HepG2 (cell line): ENCODE data around the gene CCL22. TPM values are rescaled to one million over a fixed set of nuclear protein-coding genes. Genes with fewer than 3 reads are reported as not detected.
A peak's percentile ranks its signal among the peaks of the same experiment; 100 is the strongest.

Source experiments
- ATAC-seq: fragments of 200-7000 bp; cut with Tn5 transposase; 3 replicates; pipeline ENCODE4 v1.9.1; 2020; ENCODE audit warnings: mild to moderate bottlenecking, moderate library complexity
- BruUV-seq: library from RNA; stranded (reverse); fragments of 400-500 nt; replicated peaks from 2 replicates; lab custom pipeline; 2021; lab: Mats Ljungman, UMichigan
- CTCF ChIA-PET: fragments of 300-600 bp; formaldehyde crosslinking; extraction: SDS; loops from one replicate; lab custom pipeline; 2021; ENCODE audit warnings: low total read pairs, inconsistent platforms, low intra/inter-chr PET ratio; lab: Yijun Ruan, JAX
- POLR2A ChIA-PET: fragments of 350-600 bp; sonication (Branson Sonifier 250); formaldehyde crosslinking; loops from one replicate; lab custom pipeline; 2020; ENCODE audit warnings: antibody characterized with exemption, inconsistent platforms; lab: Yijun Ruan, JAX
- DNase-seq: peaks from one replicate; pipeline ENCODE4 v3.0.0-alpha.2; 2015; ENCODE audit warnings: low spot score
- FAIRE-seq: peaks from 3 replicates; lab custom pipeline; 2011; peaks lifted over from hg19 to GRCh38; lab: Jason Lieb, UNC
- H2AFZ ChIP-seq: one replicate; pipeline ENCODE4 v1.6.1; 2011; ENCODE audit warnings: low read length, inconsistent platforms
- H3K27ac ChIP-seq: fragments of 300-600 bp; 3 replicates; pipeline ENCODE4 v1.8.0; 2011; ENCODE audit warnings: mixed run types, mild to moderate bottlenecking, mixed read lengths, low read length, inconsistent platforms; ENCODE audit not compliant: insufficient read depth; ENCODE audit errors: extremely low read length
- H3K27me3 ChIP-seq, 2 experiments: fragments of 200-600 bp in 1 of 2; 2 replicates in 1 of 2; 3 replicates in 1 of 2; pipeline versions ENCODE4 v1.6.0 to v1.8.0; 2011; ENCODE audit warnings: low read length in 2 of 2, mild to moderate bottlenecking in 2 of 2, moderate library complexity in 2 of 2, inconsistent platforms in 1 of 2; ENCODE audit not compliant: insufficient read depth in 2 of 2, control insufficient read depth in 1 of 2
- H3K36me3 ChIP-seq, 2 experiments: fragments of 200-600 bp in 1 of 2; replicated peaks in 1 of 2; 2 replicates in 1 of 2; 3 replicates in 1 of 2; pipeline versions ENCODE4 v1.5.1 to v1.8.0; 2011; ENCODE audit warnings: low read length in 2 of 2, inconsistent platforms in 1 of 2; ENCODE audit not compliant: insufficient read depth in 2 of 2, control insufficient read depth in 1 of 2
- H3K4me1 ChIP-seq: 2 replicates; pipeline ENCODE4 v1.5.1; 2012; ENCODE audit warnings: low read length, inconsistent platforms; ENCODE audit not compliant: insufficient read depth
- H3K4me2 ChIP-seq: 2 replicates; pipeline ENCODE4 v1.6.0; 2011; ENCODE audit warnings: low read depth, low read length, inconsistent platforms
- H3K4me3 ChIP-seq, 3 experiments: fragments of 200-600 bp in 1 of 3; sonication (generic), shearing (Covaris generic) in 1 of 3; replicated peaks in 1 of 3; 2 replicates each; pipeline ENCODE4 v1.5.1; 2011 to 2016; ENCODE audit warnings: low read length in 3 of 3, inconsistent platforms in 2 of 3, low read depth in 2 of 3, mild to moderate bottlenecking in 2 of 3, control low read depth in 1 of 3, mixed read lengths in 1 of 3; ENCODE audit not compliant: insufficient read depth in 1 of 3
- H3K79me2 ChIP-seq: one replicate; pipeline ENCODE4 v1.6.1; 2011; ENCODE audit warnings: low read length, inconsistent platforms; ENCODE audit not compliant: insufficient read depth
- H3K9ac ChIP-seq: 2 replicates; pipeline ENCODE4 v1.6.0; 2011; ENCODE audit warnings: mild to moderate bottlenecking, low read depth, low read length, inconsistent platforms; ENCODE audit not compliant: insufficient read depth
- H3K9me3 ChIP-seq: 2 replicates; pipeline ENCODE4 v1.5.1; 2012; ENCODE audit warnings: mild to moderate bottlenecking, low read length
- H4K20me1 ChIP-seq: 2 replicates; pipeline ENCODE4 v1.6.0; 2011; ENCODE audit warnings: inconsistent platforms, mild to moderate bottlenecking, low read length, moderate library complexity; ENCODE audit not compliant: insufficient read depth
- BRCA1 ChIP-seq: sonication (generic); formaldehyde crosslinking; IDR thresholded peaks from 2 replicates; pipeline ENCODE4 v1.4.0; 2020; ENCODE audit warnings: missing genetic modification reagents
- MXD3 ChIP-seq: IDR thresholded peaks from 2 replicates; pipeline ENCODE4 v1.6.1; 2016; ENCODE audit warnings: mild to moderate bottlenecking, missing biosample characterization, missing genetic modification reagents
- PLRG1 ChIP-seq: fragments of 450-650 bp; conservative IDR thresholded peaks from 2 replicates; pipeline ENCODE4 v1.6.1; 2016
- POGZ ChIP-seq: sonication (generic); formaldehyde crosslinking; IDR thresholded peaks from 2 replicates; pipeline ENCODE4 v1.4.0; 2020; ENCODE audit warnings: mild to moderate bottlenecking, missing genetic modification reagents
- SP4 ChIP-seq: sonication (generic); formaldehyde crosslinking; IDR thresholded peaks from 2 replicates; pipeline ENCODE4 v1.8.1; 2023; ENCODE audit warnings: mild to moderate bottlenecking, missing genetic modification reagents
- TEAD2 ChIP-seq: sonication (generic); formaldehyde crosslinking; IDR thresholded peaks from 2 replicates; pipeline ENCODE4 v1.9.0; 2021; ENCODE audit warnings: missing genetic modification reagents
- ZNF12 ChIP-seq: sonication (generic); formaldehyde crosslinking; IDR thresholded peaks from 2 replicates; pipeline ENCODE4 v1.5.0; 2020; ENCODE audit warnings: missing genetic modification reagents
- ZNF382 ChIP-seq: sonication (generic); formaldehyde crosslinking; IDR thresholded peaks from 2 replicates; pipeline ENCODE4 v1.5.0; 2020; ENCODE audit warnings: missing genetic modification reagents, mild to moderate bottlenecking, borderline replicate concordance
- ZNF644 ChIP-seq: IDR thresholded peaks from 2 replicates; pipeline ENCODE4 v1.6.1; 2016; ENCODE audit warnings: low read depth
- WGBS: methylation state at CpG from one replicate; pipeline ENCODE4 v1.1.6; 2017; ENCODE audit warnings: low lambda C conversion rate; 5-methylcytosine and 5-hydroxymethylcytosine counted together
- in situ Hi-C: cut with HindIII; loops from 2 replicates; pipeline ENCODE4 v1.10.0; 2017; ENCODE audit warnings: low pct_unique_long_range_greater_than_20kb; ENCODE audit not compliant: extremely low pct_ligation_motif_present
- intact Hi-C: fragments of 100-400 bp; cut with micrococcal nuclease; formaldehyde crosslinking; loops from one replicate; pipeline ENCODE4 v1.10.0; 2022; ENCODE audit not compliant: unreplicated experiment
- polyA plus RNA-seq, 8 experiments: library from polyadenylated mRNA; depleted of rRNA in 3 of 8; stranded (reverse) in 7 of 8; unstranded in 1 of 8; fragments of >200 nt; fragmentation: Illumina TruSeq in 4 of 8; extraction: Trizol in 4 of 8; gene quantifications; 2 replicates each; pipeline versions ENCODE4 v1.2.1 to v1.2.3, GENCODE V29; 2011 to 2016; ENCODE audit warnings: low read depth in 4 of 8, missing spikeins in 1 of 8, mixed read lengths in 1 of 8; ENCODE audit not compliant: insufficient read depth in 1 of 8
- total RNA-seq, 5 experiments: library from RNA; depleted of rRNA; stranded (reverse); fragments of >200 nt; fragmentation: Illumina TruSeq; extraction: Trizol; gene quantifications; 2 replicates each; pipeline ENCODE4 v1.2.3, GENCODE V29; 2016; ENCODE audit warnings: low read depth in 1 of 5
- TF ChIP-seq, protein P1 (sequence below): conservative IDR thresholded peaks from 2 replicates; pipeline ENCODE4 v1.6.1; 2018; ENCODE audit warnings: missing genetic modification reagents

Gene CCL22
- total and polyA plus RNA-seq, 2 of the 13 experiments (the other 11 are each of a cell fraction or from before 2014, with no cell fraction given), result not detected

- H3K9me3 ChIP-seq, result no peaks in the 10 kb centered on the region
- ChIA-PET CTCF (no interaction called here), POLR2A (interaction anchor here (3.0 kb wide), 1 partner anchor 19 kb away, joined by 9 read pairs; the partner anchor contains the start of gene CX3CL1)
- no peaks in the 10 kb centered on the region for H3K36me3 ChIP-seq
- peaks cover 26% of the 10 kb centered on the region; the same call in 1 of the 2 replicates for H3K4me1 ChIP-seq
- no peak for DNase-seq
- WGBS, result 55% methylated on average over 4 of the region's 4 CpGs
- H3K27ac ChIP-seq, result no peak overlapping the region
- no TSS peak for BruUV-seq
- TF ChIP-seq BRCA1 (CRISPR knock-in tag) (no peak), ZNF12 (peak; percentile 97)
- no peak for FAIRE-seq
- H2AFZ ChIP-seq, result no peak overlapping the region
- H3K9ac ChIP-seq, result no peak overlapping the region
- H4K20me1 ChIP-seq, result no peaks in the 10 kb centered on the region
- no peak overlapping the region for H3K4me2 ChIP-seq
- no peak for ATAC-seq
- H3K79me2 ChIP-seq, result no peaks in the 10 kb centered on the region
- peaks cover 4 to 12% of the 10 kb centered on the region in 2 experiments; a peak in 4 of 5 replicates for H3K27me3 ChIP-seq
- H3K4me3 ChIP-seq, result no peak overlapping the region
- intact Hi-C loops (no loop called here), in situ Hi-C loops (no loop called here)
Measured at GRCh38 chr16:57391300-57391699, 32.7 kb downstream of the CCL22 start.

DNA sequence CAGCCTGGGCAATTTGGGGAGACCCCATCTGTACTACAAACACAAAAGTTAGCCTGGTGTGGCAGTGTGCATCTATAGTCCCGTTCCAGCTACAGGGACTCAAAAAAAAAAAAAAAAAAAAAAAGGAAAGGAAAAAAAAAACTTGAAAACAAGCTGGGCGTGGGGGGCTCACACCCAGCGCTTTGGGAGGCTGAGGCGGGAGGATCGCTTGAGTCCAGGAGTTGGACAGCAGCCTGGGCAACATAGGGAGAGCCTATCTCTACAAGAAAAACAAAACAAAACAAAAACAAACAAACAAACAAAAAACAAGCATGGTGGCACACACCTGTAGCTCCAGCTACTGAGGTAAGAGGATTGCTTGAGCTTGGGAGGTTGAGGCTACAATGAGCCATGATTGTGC, 33.1 kb downstream of the CCL22 start:
- 46% methylated on average over 5 of the region's 5 CpGs for WGBS
- Histone ChIP-seq H3K79me2 (no peaks in the 10 kb centered on the region), H4K20me1 (no peaks in the 10 kb centered on the region)
- POLR2A ChIA-PET, result interaction anchor here (3.0 kb wide), 1 partner anchor 19 kb away, joined by 9 read pairs; the partner anchor contains the start of gene CX3CL1
- TF ChIP-seq POGZ (CRISPR knock-in tag) (no peak), MXD3 (no peak), TEAD2 (CRISPR knock-in tag) (no peak), SP4 (CRISPR knock-in tag) (no peak), ZNF644 (CRISPR knock-in tag) (no peak), PLRG1 (no peak), ZNF382 (CRISPR knock-in tag) (no peak)
- TF ChIP-seq, protein P1, sequence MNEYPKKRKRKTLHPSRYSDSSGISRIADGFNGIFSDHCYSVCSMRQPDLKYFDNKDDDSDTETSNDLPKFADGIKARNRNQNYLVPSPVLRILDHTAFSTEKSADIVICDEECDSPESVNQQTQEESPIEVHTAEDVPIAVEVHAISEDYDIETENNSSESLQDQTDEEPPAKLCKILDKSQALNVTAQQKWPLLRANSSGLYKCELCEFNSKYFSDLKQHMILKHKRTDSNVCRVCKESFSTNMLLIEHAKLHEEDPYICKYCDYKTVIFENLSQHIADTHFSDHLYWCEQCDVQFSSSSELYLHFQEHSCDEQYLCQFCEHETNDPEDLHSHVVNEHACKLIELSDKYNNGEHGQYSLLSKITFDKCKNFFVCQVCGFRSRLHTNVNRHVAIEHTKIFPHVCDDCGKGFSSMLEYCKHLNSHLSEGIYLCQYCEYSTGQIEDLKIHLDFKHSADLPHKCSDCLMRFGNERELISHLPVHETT (CRISPR knock-in tag), result no peak
- TF ChIP-seq, all 625 proteins: peak for 0
- intact Hi-C loops (no loop called here), in situ Hi-C loops (no loop called here)
- H3K9me3 ChIP-seq, result no peaks in the 10 kb centered on the region
- no peak overlapping the region for H3K9ac ChIP-seq
- BruUV-seq, result no TSS peak
- H3K4me1 ChIP-seq, result peaks cover 22% of the 10 kb centered on the region; the same call in 1 of the 2 replicates
- no peak overlapping the region for H3K27ac ChIP-seq
- no peak overlapping the region for H3K4me2 ChIP-seq
- H3K27me3 ChIP-seq, result peaks cover 4 to 12% of the 10 kb centered on the region in 2 experiments; a peak in 4 of 5 replicates
- H2AFZ ChIP-seq, result no peak overlapping the region
- no peaks in the 10 kb centered on the region for H3K36me3 ChIP-seq
- ATAC-seq (no peak), DNase-seq (no peak), FAIRE-seq (no peak)
- H3K4me3 ChIP-seq, result no peak overlapping the region
- CTCF ChIA-PET, result no interaction called here
